ENCODE data around the gene DCX. TPM values are rescaled to one million over a fixed set of nuclear protein-coding genes. Genes with fewer than 3 reads are reported as not detected.

Gene DCX
- total and polyA plus RNA-seq, 2 of the 4 experiments (the other 2 are of a cell fraction) = not detected

DNA sequence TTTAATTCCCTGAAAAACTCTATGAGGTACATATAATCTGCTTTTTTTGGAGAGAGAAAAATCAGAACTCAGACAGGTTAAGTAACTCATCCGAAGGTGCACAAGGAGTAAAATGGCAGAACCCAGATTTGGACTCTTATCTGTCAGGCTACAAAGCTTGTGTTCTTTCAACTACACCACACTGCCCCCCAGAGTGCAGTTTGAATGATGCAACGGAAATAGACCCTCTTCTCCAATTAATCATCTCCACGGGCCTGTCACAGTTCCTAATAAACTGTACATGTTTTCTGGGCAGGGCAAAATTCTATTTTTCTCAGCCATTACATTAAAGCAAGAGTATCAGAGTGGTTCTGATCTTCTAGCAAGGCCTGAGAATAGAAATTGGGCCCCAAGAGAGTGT is 35.3 kb upstream of the DCX start:
- in situ Hi-C loops (cut with MboI; ENCODE audit: low sequenced_read_pairs) = no loop called here
- TF ChIP-seq, protein P1, sequence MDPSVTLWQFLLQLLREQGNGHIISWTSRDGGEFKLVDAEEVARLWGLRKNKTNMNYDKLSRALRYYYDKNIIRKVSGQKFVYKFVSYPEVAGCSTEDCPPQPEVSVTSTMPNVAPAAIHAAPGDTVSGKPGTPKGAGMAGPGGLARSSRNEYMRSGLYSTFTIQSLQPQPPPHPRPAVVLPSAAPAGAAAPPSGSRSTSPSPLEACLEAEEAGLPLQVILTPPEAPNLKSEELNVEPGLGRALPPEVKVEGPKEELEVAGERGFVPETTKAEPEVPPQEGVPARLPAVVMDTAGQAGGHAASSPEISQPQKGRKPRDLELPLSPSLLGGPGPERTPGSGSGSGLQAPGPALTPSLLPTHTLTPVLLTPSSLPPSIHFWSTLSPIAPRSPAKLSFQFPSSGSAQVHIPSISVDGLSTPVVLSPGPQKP (IDR thresholded peaks at IDR 0.05; ENCODE audit: borderline replicate concordance, low read depth, low read length) = no peak
- TF ChIP-seq, protein P2, sequence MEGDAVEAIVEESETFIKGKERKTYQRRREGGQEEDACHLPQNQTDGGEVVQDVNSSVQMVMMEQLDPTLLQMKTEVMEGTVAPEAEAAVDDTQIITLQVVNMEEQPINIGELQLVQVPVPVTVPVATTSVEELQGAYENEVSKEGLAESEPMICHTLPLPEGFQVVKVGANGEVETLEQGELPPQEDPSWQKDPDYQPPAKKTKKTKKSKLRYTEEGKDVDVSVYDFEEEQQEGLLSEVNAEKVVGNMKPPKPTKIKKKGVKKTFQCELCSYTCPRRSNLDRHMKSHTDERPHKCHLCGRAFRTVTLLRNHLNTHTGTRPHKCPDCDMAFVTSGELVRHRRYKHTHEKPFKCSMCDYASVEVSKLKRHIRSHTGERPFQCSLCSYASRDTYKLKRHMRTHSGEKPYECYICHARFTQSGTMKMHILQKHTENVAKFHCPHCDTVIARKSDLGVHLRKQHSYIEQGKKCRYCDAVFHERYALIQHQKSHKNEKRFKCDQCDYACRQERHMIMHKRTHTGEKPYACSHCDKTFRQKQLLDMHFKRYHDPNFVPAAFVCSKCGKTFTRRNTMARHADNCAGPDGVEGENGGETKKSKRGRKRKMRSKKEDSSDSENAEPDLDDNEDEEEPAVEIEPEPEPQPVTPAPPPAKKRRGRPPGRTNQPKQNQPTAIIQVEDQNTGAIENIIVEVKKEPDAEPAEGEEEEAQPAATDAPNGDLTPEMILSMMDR (conservative IDR thresholded peaks at IDR 0.05; ENCODE audit: low read depth, low read length) = 0 out of 2 replicates have a peak, but pooled peaks have one; percentile 4
- no peak for TF ChIP-seq MAZ (IDR thresholded peaks at IDR 0.05; ENCODE audit: borderline replicate concordance, low read depth, low read length)
- WGBS, 2 experiments (ENCODE audit: extremely low coverage in 2 of 2, insufficient read length in 1 of 2) = no CpG with 5 or more reads among the region's 3 CpGs
- no peak overlapping the region for H3K18ac ChIP-seq (ENCODE audit: low read depth, low read length)
- H2BK120ac ChIP-seq (ENCODE audit: low read depth, low read length) = no peak overlapping the region
- no peak overlapping the region for H2BK15ac ChIP-seq (ENCODE audit: low read depth, low read length)
- H3K4me1 ChIP-seq (ENCODE audit: control insufficient read depth, insufficient read depth, low read length) = no peaks in the 10 kb centered on the region
- no peaks in the 10 kb centered on the region for H3K79me1 ChIP-seq (ENCODE audit: low read depth in 1 of 2, low read length in 2 of 2)
- no peak overlapping the region for H3K56ac ChIP-seq (ENCODE audit: extremely low read depth, insufficient read depth, low read length)
- peaks cover 2% of the 10 kb centered on the region; the same call in 1 of the 2 replicates for H3K27me3 ChIP-seq (ENCODE audit: control insufficient read depth, insufficient read depth, low read length)
- BruUV-seq (replicated peaks) = no TSS peak
- no peak overlapping the region for H4K5ac ChIP-seq (ENCODE audit: low read depth, low read length)
- H3K9me1 ChIP-seq (ENCODE audit: insufficient read depth, low read length) = no peaks in the 10 kb centered on the region
- H3K9ac ChIP-seq (ENCODE audit: low read depth, low read length) = no peak overlapping the region
- H3K14ac ChIP-seq (replicated peaks; ENCODE audit: low read depth, low read length) = no peak overlapping the region
- intact Hi-C loops (cut with micrococcal nuclease) = loop anchor here (5.0 kb wide), 1 partner anchor 995 kb away; no protein-coding TSS in a partner anchor
- ChIA-PET CTCF (interaction anchor here (0.5 to 0.7 kb wide), 2 partner anchors 10 to 29 kb away, joined by 3 read pairs; no protein-coding TSS in a partner anchor), POLR2A (ENCODE audit: unreplicated experiment) (no interaction called here)
- no peak overlapping the region for H2BK5ac ChIP-seq (ENCODE audit: low read depth, low read length, poor library complexity, severe bottlenecking)
- H3K23ac ChIP-seq (ENCODE audit: low read depth, low read length) = no peak overlapping the region
- no peak overlapping the region for H2BK20ac ChIP-seq (ENCODE audit: low read depth, low read length)
- H3K4me2 ChIP-seq (ENCODE audit: low read depth, low read length) = no peak overlapping the region
- no peak overlapping the region for H2AK5ac ChIP-seq (ENCODE audit: low read depth, low read length)
- no peak overlapping the region for H3K27ac ChIP-seq (ENCODE audit: insufficient read depth, low read length)
- DNase-seq (no peak), ATAC-seq (ENCODE audit: low read depth) (no peak)
- no peak overlapping the region for H2AK9ac ChIP-seq (replicated peaks; ENCODE audit: low read depth, low read length, poor library complexity)
- no peak overlapping the region for H4K91ac ChIP-seq (ENCODE audit: insufficient read depth, low read depth, low read length)
- H4K20me1 ChIP-seq (ENCODE audit: insufficient read depth, low read length) = no peaks in the 10 kb centered on the region
- H3K4me3 ChIP-seq (ENCODE audit: insufficient read depth, low read depth, low read length) = no peak overlapping the region
- no peak overlapping the region for H2AFZ ChIP-seq (replicated peaks; ENCODE audit: low read length, poor library complexity)
- H3K9me3 ChIP-seq (ENCODE audit: control insufficient read depth, insufficient read depth, low read length) = no peaks in the 10 kb centered on the region
- dilution Hi-C loops (cut with HindIII; ENCODE audit: low sequenced_read_pairs, unreplicated experiment) = no loop called here
- H3K4ac ChIP-seq (ENCODE audit: low read depth, low read length) = no peak overlapping the region
- H3K36me3 ChIP-seq (ENCODE audit: control insufficient read depth, insufficient read depth, low read length) = no peaks in the 10 kb centered on the region
- no peak overlapping the region for H4K8ac ChIP-seq (ENCODE audit: low read depth in 2 of 2, low read length in 2 of 2)

Data from IMR-90 (cell line).